LNCaP clone FGC (cell line): ENCODE results near the gene TBX2.

ENCODE experiments used
- DNase-seq: peaks from one replicate; pipeline ENCODE4 v3.0.0-alpha.2; 2011; ENCODE audit warnings: low read depth
- H3K4me3 ChIP-seq: 2 replicates; pipeline ENCODE4 v1.5.1; 2011; ENCODE audit warnings: mild to moderate bottlenecking, low read depth, low read length, control low read depth
- TF ChIP-seq, protein P1 (sequence below): IDR thresholded peaks from 2 replicates; pipeline ENCODE4 v1.5.1; 2012; ENCODE audit warnings: mild to moderate bottlenecking; ENCODE audit not compliant: control insufficient read depth, insufficient read depth; ENCODE audit errors: extremely low read depth

Gene TBX2

DNA sequence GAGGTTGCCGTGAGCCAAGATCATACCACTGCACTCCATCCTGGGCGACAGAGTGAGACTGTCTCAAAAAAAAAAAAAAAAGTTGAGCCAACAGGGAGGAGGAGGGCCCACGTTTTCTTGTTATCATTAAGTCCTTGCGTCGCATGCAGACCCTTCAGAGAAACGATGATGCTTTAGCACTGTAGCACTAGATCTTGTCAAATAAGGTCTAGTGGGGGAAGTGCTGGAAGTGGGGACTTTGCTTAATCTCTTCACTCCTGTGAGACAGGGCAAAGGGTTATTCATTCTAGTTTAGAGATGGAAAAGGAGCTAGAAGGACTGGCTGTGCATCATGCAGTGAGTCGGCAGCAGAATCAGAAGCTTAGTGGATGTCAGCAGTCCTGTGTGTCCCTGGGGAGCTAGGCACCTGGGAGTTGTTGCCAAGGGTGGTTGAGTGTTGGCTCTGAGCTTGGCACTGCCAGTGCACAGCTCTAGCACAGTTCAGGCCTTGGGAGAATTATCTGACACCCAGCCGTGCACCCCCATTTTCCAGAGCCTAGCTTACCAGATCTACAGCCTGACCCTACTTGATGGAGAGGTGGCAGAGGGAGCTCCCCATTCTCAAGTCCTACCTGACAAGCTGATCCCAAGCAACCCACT is 33.4 kb upstream of the TBX2 start:
- TF ChIP-seq, protein P1, sequence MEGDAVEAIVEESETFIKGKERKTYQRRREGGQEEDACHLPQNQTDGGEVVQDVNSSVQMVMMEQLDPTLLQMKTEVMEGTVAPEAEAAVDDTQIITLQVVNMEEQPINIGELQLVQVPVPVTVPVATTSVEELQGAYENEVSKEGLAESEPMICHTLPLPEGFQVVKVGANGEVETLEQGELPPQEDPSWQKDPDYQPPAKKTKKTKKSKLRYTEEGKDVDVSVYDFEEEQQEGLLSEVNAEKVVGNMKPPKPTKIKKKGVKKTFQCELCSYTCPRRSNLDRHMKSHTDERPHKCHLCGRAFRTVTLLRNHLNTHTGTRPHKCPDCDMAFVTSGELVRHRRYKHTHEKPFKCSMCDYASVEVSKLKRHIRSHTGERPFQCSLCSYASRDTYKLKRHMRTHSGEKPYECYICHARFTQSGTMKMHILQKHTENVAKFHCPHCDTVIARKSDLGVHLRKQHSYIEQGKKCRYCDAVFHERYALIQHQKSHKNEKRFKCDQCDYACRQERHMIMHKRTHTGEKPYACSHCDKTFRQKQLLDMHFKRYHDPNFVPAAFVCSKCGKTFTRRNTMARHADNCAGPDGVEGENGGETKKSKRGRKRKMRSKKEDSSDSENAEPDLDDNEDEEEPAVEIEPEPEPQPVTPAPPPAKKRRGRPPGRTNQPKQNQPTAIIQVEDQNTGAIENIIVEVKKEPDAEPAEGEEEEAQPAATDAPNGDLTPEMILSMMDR, result no peak
- DNase-seq, result no peak

DNA sequence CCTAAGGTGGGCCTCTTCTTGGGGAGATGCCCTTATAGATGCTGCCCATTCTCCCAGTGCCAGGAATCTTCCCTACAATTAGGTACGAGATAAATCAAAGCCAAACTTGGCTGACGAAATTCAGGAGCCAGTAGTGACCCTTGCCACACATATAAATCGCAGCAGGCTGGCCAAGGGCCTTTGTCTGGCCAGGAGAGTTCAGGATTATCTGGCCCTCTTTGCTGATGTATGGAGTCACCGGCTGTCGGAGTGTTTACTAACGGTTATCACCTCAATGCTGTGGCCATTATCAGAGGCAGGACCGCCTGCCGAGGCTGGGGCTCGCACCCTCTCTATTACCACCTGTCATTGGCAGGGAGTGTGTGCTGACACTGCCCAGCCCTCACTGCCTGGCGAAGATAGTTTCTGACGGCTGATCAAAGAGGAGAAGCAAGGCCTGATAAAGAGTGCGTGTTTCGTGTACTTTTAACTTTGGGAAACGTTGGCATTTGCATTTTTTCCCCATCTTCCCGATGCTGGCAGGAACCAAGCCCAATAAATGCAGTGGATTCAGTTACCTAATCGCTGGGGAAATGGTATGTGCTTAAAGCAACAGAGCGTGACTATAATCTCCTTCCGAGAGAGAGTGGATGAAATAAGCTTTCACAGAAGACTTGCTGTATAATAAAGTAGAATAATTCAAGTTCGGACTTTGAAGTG is 32.8 kb upstream of the TBX2 start:
- no peak for DNase-seq
- no peak overlapping the region for H3K4me3 ChIP-seq
- TF ChIP-seq, protein P1, result no peak

More for the DNA sequence above, 33.4 kb upstream of the TBX2 start:
- no peak overlapping the region for H3K4me3 ChIP-seq

DNA sequence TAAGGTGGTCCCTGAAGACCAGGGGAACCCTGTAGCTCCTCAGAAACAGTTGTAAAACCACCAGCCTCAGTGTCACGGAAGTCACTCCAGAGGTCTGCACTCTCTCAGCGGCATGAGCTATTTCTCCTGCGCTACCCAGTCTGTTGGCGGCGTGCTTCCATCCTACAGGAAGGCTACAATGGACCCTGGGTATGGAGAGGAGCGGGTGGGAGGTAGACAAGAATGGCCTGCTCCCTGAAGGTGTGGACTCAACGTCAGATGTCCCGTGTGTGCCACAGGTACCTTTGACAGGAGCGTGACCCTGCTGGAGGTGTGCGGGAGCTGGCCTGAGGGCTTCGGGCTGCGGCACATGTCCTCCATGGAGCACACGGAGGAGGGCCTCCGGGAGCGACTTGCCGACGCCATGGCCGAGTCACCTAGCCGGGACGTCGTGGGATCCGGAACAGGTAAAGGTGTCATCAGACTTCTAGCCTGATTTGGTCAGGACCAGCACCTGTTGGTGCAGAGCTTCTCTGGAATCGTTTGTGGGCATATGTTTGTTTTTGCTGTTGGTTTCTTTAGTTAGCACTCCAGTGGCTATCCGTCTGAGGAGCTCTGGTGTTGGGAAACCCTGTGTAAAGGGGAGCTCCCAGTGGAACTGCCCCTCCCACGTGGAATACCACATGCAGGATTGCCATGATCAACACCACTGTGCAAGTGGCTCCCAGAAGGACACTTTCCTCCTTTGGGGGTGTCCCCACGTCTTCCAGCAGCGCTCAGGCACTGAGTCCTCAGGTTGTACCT is 31.4 kb upstream of the TBX2 start:
- no peak for DNase-seq
- no peak overlapping the region for H3K4me3 ChIP-seq
- TF ChIP-seq, protein P1, result no peak

DNA sequence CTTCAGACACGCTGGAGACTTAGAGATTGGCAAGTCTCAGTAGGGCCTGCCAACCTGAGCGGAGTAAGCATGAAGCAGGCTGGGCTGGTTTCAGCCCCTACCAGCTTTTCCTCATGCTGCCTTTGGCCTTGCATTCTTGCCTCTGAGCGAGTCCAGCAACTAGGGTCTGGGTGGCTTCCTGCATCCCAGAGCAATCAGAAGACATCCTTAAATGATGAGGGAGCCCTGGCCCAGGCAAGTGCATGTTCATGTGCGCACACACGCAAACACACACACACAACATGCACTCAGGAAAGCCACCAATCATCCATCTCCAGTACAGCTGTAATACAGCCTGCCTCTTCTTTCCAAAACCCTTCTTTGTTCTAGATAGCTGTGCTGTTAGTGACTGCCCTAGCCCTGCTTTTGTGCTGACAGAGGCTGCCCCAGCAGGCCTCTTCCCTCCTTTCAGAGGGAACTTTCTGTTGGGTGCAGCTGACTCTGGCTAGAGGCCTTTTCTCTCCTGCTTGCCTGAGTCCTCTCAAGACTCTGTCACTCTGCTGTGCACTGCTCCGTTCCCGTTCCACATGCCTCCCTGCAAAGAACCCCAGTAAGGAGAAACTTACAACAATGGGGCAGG is 30.7 kb upstream of the TBX2 start:
- no peak for DNase-seq
- TF ChIP-seq, protein P1, result no peak
- no peak overlapping the region for H3K4me3 ChIP-seq

DNA sequence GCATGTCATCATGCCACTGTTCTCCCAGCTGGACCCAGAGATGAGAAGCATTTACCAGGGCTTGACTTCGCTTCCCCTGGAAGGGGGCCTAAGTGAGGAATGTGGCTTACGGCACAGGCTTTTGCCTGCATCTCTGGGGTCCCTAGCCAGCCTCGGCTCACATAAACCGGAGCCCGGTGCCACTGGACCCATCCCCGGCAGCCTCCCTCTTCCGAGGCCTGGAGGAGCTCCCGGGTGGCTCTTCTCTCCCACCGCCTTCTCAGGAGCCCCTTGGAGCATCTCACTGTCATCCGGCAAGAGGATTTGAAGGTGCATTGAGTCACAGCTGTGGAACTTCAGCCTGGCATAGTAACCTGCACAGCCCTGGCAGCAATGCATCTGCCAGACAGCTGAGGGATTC is 29.9 kb upstream of the TBX2 start:
- TF ChIP-seq, protein P1, result no peak
- H3K4me3 ChIP-seq, result no peak overlapping the region
- DNase-seq, result no peak

DNA sequence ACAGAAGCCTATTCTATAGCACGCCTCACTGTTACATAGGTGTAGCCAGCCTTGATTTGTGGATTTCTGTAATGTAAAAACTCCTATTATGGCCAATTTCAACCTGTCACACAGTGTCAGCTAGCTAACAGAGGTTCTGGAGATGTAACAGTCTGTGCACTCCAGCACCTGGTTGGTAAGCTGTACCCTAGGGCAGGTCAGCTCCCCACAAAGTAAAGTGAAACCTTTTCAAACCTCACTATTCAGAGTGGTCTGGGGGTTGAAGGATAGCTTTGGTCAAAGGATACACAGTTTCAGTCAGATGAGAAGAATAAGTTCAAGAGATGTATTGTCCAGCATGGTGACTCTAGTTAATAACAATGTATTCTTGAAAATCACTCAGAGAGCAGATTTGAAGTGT is 28.5 kb upstream of the TBX2 start:
- TF ChIP-seq, protein P1, result no peak
- DNase-seq, result no peak
- H3K4me3 ChIP-seq, result no peak overlapping the region
